ENCODE measurements around the gene CAMK1D.
"Not testable (repeated sequence)": the region's sequence is repeated elsewhere in the genome, so short reads cannot be mapped to it uniquely, and the experiment has no call there.

The CAMK1D gene

DNA sequence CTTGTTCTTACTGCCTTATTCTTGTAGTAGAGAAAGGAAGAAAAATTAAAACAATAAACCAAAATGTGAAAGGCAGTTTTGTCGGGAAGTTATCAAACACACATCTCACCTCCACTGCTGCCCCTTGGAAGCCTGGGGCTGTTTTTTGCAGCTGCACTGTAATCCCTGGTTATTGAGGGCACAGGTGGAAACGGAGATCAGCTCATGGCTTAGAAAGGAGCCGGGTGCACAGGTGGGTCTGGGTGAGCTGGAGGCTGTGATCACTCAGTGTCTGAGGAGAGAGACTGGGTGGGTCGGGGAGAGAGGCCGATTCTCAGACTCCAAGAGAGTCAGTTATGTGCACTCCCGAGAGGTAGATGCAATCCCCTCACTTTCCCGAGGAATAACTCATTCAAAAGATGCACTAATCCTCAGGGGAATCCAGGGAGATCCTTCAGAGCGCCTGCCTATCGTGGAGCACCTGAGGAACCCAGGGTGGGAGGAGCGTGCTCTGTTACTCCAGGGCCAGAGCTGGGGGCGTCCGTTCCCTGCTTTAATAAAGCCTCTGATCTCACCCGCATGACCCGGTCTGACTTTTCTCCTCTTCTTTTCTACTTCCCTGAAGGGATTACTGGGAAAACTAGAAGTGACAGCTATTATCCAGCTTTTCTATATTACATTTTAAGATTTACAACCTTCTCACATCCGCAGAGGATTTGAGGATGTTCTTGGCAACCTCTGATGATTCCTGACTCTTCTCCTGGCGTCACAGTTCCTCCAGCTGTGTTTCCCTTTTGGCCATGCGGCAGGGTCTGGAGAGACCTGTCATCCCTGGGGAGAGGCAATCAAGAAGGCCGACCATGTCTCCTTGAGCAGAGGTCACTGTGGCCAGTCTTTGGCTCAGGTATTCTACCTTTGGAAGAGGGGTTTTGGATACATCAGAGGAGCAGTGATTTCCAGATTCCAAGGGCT lies 82.1 kb downstream of the CAMK1D start:
- no peak for DNase-seq (ENCODE audit: low spot score)

GRCh38 chr10:12432402-12433189 lies 83.2 kb downstream of the CAMK1D start:
- DNase-seq (ENCODE audit: low spot score), result no peak

DNA sequence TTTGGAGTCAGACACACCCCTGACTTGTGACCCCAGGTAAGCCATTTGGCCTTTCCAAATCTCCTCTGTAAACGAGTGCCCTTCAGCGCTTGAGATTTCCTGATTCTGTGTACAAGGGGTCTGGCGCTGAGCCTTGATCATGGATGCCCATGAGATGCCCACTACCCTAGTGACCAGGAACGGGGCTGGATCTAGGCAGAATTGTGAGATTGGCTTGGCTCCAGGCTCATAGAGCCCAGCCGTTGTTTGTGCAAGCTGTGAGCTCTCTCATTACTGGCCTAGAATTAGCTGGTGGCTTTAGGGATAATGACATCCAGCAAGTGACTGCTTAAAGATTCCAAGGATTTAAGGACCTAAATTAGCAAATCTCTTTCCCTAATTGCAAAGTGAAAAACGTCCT lies 84.9 kb downstream of the CAMK1D start:
- no peak for DNase-seq (ENCODE audit: low spot score)

DNA sequence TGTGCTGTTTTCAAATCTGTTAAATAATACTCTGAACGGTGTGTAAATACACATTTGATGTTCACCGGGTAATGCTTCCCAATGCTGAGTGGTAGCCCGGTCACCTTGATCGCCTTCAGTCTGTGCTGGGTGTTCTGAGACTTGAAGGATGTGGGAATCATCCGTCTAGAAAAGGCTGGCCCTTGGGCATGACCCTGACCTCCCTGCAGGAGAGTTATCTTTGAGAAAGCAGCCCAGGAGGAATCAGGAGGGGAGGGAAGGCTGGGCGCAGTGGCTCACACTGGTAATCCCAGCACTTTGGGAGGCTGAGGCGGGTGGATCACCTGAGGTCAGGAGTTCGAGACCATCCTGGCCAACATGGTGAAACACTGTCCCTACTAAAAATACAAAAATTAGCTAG lies 85.3 kb downstream of the CAMK1D start:
- DNase-seq (ENCODE audit: low spot score), result not testable (repeated sequence)

DNA sequence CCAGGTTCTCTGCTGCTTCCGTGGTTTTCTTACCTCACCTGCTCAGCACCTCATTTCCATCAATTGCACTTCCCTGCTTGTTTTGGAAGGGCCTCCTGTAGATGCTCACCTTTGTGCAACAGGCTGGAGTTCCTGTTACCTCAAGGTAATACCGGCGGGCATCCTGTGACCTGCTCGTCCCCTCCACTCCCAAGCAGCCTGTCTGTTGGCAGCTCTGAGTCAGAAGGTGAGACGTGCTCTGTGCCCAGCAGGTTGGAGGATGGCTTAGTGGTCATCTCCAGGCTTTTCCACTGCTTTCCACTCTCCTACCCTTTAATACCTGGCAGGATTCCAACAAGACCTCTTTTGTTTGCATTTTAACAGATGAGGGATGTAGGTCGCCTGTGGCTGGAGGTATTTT lies 86.0 kb downstream of the CAMK1D start:
- no peak for DNase-seq (ENCODE audit: low spot score)

DNA sequence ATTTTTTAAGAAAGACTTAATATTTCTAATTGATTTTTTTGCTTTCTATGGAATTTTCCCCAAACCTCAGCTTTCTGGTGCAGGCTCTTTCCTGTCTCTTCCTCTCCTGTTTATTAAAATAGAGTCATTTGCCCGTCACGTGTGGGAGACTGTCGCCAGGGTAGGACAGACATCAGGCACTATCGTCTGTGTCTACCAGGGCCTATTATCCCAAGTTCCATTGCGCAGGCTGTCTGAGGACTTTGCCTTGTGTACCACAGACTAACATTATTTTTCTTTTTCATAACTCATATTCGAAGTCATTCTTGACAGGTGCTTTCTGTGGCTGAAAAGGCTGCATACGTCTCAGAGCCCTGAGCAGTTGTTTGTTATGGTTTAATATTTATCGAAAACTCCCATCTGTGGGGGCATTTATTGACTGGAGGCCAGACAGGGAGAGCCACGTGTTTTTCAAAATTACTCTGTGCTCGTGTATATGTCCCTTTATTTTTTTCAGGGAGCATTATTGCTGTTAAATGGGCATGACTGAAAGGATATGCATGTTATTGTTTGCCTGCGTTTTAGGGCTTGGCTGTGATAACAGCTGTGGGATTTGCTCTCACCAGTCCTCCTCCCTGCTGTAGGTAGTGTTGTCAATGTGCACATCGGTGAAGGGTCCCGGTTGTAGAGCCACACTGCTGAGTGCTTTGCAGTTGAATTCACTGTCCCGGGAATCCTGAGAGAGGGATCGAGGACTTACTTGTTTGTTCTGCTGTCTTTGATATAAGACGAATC lies 89.8 kb downstream of the CAMK1D start:
- no peak for DNase-seq (ENCODE audit: low spot score)

GRCh38 chr10:12439767-12440166 lies 90.4 kb downstream of the CAMK1D start:
- DNase-seq (ENCODE audit: low spot score), result not testable (repeated sequence)

DNA sequence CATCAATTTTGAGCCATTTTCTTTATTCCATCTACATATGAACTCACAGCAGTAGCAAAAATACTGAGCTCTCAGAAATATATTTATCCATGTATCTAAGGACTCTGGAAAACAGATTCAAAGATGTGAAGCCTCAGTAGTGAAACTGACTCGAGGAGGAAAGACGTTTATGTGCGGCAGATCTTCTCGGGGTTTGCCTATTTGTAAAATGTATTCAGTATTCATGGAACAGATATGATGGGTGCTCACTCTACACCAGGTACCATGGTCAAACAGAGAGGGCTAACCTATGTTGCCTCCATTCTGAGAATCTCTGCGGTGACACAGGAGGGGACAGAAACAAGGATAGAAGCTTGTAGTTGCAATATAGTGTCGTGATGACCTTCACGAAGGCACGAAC lies 93.7 kb downstream of the CAMK1D start:
- DNase-seq (ENCODE audit: low spot score), result no peak

DNA sequence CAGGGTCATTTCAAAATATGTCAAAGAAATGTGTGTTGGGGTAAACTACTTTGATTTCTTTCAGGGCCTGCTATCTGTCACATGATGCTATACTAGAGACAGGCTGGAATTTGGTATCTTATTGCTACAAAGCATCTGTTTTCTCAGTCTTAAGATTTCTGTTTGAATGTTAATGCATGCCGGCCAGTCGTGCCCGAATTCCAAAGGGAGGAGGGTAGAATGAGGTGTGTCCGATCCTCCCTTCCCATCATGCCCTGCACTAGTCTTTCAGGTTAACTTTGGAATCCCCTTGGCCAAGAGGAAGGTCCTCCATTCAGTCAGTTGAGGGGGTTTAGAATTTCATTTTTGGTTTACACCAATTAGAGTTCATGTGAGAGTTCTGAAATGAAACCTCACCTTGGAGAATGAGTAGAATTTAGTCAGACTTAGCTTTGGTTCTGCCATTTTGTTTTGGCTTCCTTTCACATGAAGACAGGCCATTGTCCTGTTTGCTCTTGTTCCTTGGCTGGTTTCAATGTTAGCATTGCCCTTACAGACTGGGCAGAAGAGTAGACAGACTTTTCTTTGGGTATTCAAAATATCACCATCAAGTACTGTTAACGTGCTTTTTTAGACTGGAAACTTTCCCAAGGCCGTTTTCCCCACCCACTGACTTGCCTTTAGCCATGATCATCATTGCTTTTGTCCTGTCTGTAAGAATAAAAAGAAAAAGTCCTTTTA lies 95.8 kb downstream of the CAMK1D start:
- no peak for DNase-seq (ENCODE audit: low spot score)

GRCh38 chr10:12445701-12446334 lies 96.5 kb downstream of the CAMK1D start:
- DNase-seq (ENCODE audit: low spot score), result no peak

- DNase-seq (ENCODE audit: low spot score), result no peak
Measured at GRCh38 chr10:12448340-12448728, 99.0 kb downstream of the CAMK1D start.

GRCh38 chr10:12448729-12449391 lies 99.5 kb downstream of the CAMK1D start:
- no peak for DNase-seq (ENCODE audit: low spot score)

- no peak for DNase-seq (ENCODE audit: low spot score)
Measured at GRCh38 chr10:12455318-12455717, 106.0 kb downstream of the CAMK1D start.

- no peak for DNase-seq (ENCODE audit: low spot score)
Measured at GRCh38 chr10:12455766-12456165, 106.4 kb downstream of the CAMK1D start.

DNA sequence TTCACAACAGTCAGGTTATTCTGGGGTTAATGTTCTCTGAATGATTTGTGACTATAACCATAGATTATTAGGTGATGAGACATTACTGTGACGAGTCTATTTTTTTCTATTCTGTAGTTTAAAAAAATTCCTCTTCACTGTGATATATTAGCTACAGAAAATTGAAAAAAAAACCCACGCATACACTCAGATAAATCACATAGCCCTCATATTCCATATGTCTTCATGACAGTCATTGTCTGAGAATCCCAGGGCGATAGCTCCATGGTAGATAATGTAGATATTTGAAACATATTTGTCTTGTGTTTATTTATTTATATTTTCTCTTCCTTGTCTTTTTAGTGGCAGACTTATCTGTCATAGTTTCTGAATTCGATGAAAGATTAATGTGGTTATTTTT lies 110.0 kb downstream of the CAMK1D start:
- DNase-seq (ENCODE audit: low spot score), result no peak

DNA sequence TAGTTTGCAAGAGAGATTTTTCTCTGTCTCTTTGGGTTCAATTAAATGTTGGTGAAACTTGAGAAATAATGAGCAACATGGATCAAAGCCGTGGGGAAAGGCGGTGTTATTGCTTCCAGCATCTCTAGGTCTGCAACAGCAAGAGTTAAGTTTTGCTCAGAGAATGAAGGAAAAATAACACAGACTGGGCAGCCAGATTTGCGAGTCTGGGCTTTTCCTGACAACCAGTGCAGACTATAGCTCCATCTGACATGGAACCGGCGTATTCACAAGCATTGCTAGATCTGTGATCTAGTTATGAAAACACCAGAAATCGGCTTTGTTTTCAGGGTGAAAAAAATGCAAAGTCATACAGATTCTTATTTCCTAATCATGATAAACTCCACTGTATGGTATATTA lies 110.4 kb downstream of the CAMK1D start:
- no peak for DNase-seq (ENCODE audit: low spot score)

DNA sequence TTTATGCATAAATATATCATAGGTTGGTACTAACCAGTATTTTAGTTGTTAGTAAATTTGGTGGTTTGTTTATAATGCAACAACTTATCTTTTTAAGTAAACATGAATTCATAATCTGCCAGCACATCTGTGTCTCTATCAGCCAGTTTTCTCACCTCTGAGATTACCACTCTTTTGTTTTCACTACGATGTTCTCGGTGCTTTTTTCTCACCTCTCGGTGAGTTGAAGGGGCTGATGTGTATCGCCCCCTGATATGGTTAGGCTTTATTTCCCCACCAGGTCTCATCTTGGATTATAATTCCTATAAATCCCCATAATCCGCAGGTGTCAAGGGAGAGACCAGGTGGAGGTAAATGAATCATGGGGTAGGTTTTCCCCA lies 114.1 kb downstream of the CAMK1D start:
- no peak for DNase-seq (ENCODE audit: low spot score)

DNA sequence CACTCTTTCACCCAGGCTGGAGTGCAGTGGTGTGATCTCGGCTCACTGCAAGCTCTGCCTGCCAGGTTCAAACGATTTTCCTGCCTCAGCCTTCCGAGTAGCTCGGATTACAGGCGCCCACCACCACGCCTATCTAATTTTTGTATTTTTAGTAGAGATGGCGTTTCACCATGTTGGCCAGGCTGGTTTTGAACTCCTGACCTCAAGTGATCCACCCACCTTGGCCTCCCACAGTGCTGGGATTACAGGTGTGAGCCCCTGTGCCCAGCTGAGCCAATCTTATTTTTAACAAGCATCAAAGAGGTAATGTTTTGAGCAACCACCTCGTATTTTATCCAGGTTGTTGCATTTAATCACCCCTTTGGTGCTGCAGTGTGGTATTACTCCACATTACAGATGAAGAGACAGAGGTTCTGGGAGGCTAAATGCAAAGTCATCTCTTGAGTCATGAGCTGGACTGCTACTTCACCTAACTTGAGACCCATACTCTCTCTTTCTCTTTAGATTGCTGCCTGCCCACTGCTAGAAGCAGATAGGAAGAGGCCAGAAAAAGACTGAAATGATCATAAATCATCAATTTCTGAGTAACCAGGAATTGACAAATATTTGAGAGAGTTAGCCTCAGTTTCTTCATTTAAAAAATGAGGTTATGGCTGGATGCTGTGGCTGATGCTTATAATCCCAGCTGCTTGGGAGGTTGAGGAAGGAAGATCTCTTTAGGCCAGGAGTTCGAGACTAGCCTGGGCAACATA lies 116.2 kb downstream of the CAMK1D start:
- no peak for DNase-seq (ENCODE audit: low spot score)

DNA sequence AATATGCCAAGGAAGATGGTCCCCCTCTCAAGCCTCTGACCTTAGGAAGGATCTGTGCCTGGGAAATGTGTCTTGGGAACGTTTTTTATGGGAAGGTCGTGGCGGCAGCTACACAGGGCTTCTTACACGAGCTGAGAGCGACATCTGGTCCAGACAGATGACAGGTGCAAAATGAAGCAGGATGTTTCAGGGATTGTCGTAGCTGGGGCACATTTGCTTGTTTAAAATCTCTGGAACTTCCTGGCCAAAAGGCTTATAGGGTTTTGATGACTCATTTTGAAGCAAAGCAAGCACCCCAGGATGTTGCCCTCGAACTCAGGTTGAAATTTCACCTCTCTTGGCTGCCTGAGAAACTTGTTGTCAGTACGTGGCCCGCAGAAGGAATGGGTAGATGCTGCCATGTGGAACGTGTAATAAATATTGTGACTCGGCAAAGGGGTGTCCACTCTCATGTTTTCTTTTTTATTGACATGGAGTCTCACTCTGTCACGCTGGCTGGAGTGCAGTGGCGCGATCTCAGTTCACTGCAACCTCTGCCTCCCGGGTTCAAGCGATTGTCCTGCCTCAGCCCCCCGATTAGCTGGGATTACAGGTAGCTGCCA lies 117.5 kb downstream of the CAMK1D start:
- no peak for DNase-seq (ENCODE audit: low spot score)

DNA sequence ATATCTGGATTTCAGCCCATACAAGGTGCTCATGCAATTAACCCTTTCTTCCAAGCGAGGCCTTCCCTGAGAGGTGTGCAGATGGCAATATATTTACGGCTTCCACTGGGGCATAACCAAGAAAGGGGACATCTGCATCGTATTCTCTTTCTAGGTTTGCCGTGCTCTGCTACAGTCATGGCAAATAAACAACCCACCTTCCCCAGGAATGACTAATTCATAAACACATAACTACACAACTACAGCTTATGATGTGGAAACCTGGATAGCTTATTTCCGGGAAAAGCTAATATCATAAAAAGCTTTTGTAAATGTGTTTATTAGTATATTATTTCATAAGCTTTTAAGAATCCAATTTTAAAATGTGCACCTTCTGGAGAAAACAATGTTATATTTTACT lies 120.0 kb downstream of the CAMK1D start:
- DNase-seq (ENCODE audit: low spot score), result no peak

Measured in left forelimb (tissue), 1 donor.